Transverse colon (tissue), 4 donors: ENCODE measurements around the gene IGF1.

Source experiments
- EP300 ChIP-seq: sonication (generic); formaldehyde crosslinking; IDR thresholded peaks from one replicate; pipeline ENCODE4 v1.6.1; 2017; ENCODE audit warnings: antibody characterized with exemption, low read depth
- POLR2A ChIP-seq: fragments of 450-650 bp; IDR thresholded peaks from one replicate; pipeline ENCODE4 v1.6.1; 2016; ENCODE audit warnings: antibody characterized with exemption, mild to moderate bottlenecking, moderate library complexity
- POLR2AphosphoS5 ChIP-seq, 3 donors: sonication (generic); formaldehyde crosslinking; IDR thresholded peaks; one replicate each; pipeline ENCODE4 v1.6.1; 2016; ENCODE audit warnings: antibody characterized with exemption in 3 of 3
- TF ChIP-seq, protein P1 (sequence below), 5 experiments: fragments of 200-600 bp in 3 of 5; fragments of 450-650 bp in 2 of 5; sonication (generic) in 3 of 5; IDR thresholded peaks; 1 replicate in 2 of 5; 2 replicates in 3 of 5; pipeline ENCODE4 v1.5.1; 2016 to 2017; ENCODE audit warnings: antibody characterized with exemption in 5 of 5, inconsistent platforms in 3 of 5, mild to moderate bottlenecking in 2 of 5, moderate library complexity in 1 of 5

DNA sequence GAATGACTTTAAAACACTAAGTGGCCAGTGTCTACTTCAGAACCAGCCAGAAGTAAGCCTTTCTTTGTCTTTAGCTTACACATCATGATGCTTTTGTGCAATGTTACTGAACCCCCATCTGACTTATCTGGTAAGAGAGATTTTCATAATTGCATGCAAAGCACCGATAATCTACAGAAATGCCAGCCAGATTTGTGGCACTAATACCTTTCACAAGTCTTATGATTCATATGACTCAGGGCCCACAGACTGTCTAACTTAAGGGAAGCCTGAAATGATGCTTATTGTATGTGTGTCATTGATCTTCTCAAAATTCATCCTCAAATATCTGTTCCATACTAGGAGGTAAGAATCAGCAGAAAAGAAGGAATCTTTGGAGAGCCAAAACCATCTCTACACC lies 18.0 kb downstream of the IGF1 start:
- TF ChIP-seq, protein P1, sequence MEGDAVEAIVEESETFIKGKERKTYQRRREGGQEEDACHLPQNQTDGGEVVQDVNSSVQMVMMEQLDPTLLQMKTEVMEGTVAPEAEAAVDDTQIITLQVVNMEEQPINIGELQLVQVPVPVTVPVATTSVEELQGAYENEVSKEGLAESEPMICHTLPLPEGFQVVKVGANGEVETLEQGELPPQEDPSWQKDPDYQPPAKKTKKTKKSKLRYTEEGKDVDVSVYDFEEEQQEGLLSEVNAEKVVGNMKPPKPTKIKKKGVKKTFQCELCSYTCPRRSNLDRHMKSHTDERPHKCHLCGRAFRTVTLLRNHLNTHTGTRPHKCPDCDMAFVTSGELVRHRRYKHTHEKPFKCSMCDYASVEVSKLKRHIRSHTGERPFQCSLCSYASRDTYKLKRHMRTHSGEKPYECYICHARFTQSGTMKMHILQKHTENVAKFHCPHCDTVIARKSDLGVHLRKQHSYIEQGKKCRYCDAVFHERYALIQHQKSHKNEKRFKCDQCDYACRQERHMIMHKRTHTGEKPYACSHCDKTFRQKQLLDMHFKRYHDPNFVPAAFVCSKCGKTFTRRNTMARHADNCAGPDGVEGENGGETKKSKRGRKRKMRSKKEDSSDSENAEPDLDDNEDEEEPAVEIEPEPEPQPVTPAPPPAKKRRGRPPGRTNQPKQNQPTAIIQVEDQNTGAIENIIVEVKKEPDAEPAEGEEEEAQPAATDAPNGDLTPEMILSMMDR (IDR thresholded peaks at IDR 0.05): no peak
- no peak for TF ChIP-seq EP300
- TF ChIP-seq POLR2A: no peak
- no peak for TF ChIP-seq POLR2AphosphoS5 (IDR thresholded peaks at IDR 0.05)
